RPMI7951 (cell line): ENCODE data around the gene TNS3. TPM values are rescaled to one million over a fixed set of nuclear protein-coding genes. Genes with fewer than 3 reads are reported as not detected.

Source experiments
- DNase-seq: peaks from one replicate; pipeline ENCODE4 v3.0.0-alpha.2; 2012; ENCODE audit warnings: low read depth
- total RNA-seq: library from RNA; depleted of rRNA; stranded (reverse); fragments of >200 nt; shearing (Covaris generic); gene quantifications from 2 replicates; pipeline ENCODE4 v1.2.3, GENCODE V29; 2014

Gene TNS3
- total RNA-seq, 1 experiment from 2014 or later = 149 TPM

- no peak for DNase-seq
Measured at GRCh38 chr7:47582764-47583738, 1.1 kb upstream of the TNS3 start.

GRCh38 chr7:47581438-47581803 lies 490 bp downstream of the TNS3 start:
- DNase-seq = no peak

GRCh38 chr7:47580811-47581331 lies 1.0 kb downstream of the TNS3 start:
- peak; percentile 63 for DNase-seq

GRCh38 chr7:47580175-47580706 lies 1.7 kb downstream of the TNS3 start:
- peak; percentile 64 for DNase-seq

- peak; percentile 64 for DNase-seq
Measured at GRCh38 chr7:47579458-47579857, 2.5 kb downstream of the TNS3 start.

GRCh38 chr7:47578579-47579270 lies 3.2 kb downstream of the TNS3 start:
- DNase-seq = peak; percentile 97

- DNase-seq = no peak
Measured at GRCh38 chr7:47577321-47577919, 4.5 kb downstream of the TNS3 start.

GRCh38 chr7:47576866-47577306 lies 5.0 kb downstream of the TNS3 start:
- DNase-seq = no peak

- DNase-seq = peak; percentile 87
Measured at GRCh38 chr7:47576031-47576865, 5.7 kb downstream of the TNS3 start.

GRCh38 chr7:47574482-47575329 lies 7.2 kb downstream of the TNS3 start:
- no peak for DNase-seq

- peak; percentile 100 for DNase-seq
Measured at GRCh38 chr7:47573758-47574481, 8.0 kb downstream of the TNS3 start.

- no peak for DNase-seq
Measured at GRCh38 chr7:47572939-47573757, 8.8 kb downstream of the TNS3 start.

- DNase-seq = no peak
Measured at GRCh38 chr7:47572094-47572445, 9.8 kb downstream of the TNS3 start.

GRCh38 chr7:47571331-47572093 lies 10.4 kb downstream of the TNS3 start:
- DNase-seq = peak; percentile 85

GRCh38 chr7:47570649-47571050 lies 11.3 kb downstream of the TNS3 start:
- DNase-seq = no peak

GRCh38 chr7:47568547-47568946 lies 13.4 kb downstream of the TNS3 start:
- DNase-seq = peak; percentile 95

GRCh38 chr7:47568056-47568455 lies 13.9 kb downstream of the TNS3 start:
- DNase-seq = no peak
